ENCODE measurements around the gene EEF1AKMT3.
A peak's percentile ranks its signal among the peaks of the same experiment; 100 is the strongest.

EEF1AKMT3 gene

GRCh38 chr12:57782243-57782607 lies 9.8 kb downstream of the EEF1AKMT3 start:
- H3K4me3 ChIP-seq (ENCODE audit: low read length): no peak overlapping the region
- TF ChIP-seq, protein P1, sequence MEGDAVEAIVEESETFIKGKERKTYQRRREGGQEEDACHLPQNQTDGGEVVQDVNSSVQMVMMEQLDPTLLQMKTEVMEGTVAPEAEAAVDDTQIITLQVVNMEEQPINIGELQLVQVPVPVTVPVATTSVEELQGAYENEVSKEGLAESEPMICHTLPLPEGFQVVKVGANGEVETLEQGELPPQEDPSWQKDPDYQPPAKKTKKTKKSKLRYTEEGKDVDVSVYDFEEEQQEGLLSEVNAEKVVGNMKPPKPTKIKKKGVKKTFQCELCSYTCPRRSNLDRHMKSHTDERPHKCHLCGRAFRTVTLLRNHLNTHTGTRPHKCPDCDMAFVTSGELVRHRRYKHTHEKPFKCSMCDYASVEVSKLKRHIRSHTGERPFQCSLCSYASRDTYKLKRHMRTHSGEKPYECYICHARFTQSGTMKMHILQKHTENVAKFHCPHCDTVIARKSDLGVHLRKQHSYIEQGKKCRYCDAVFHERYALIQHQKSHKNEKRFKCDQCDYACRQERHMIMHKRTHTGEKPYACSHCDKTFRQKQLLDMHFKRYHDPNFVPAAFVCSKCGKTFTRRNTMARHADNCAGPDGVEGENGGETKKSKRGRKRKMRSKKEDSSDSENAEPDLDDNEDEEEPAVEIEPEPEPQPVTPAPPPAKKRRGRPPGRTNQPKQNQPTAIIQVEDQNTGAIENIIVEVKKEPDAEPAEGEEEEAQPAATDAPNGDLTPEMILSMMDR (conservative IDR thresholded peaks at IDR 0.05; ENCODE audit: low read length): no peak
- DNase-seq (ENCODE audit: low read depth): no peak

GRCh38 chr12:57782608-57783465 lies 10.4 kb downstream of the EEF1AKMT3 start, which contains the start of gene TSFM:
Gene TSFM, plus strand, starts transcription at chr12:57782787. Its CDS starts 15 bp downstream, at chr12:57782802.
- peak within 1 kb of the TSS; percentile 100 for H3K4me3 ChIP-seq (ENCODE audit: low read length)
- TF ChIP-seq, protein P1 (conservative IDR thresholded peaks at IDR 0.05; ENCODE audit: low read length): peak; percentile 86
- peak; percentile 93 for DNase-seq (ENCODE audit: low read depth)

- H3K4me3 ChIP-seq (ENCODE audit: low read length): peak overlapping the region; percentile 100
- no peak for DNase-seq (ENCODE audit: low read depth)
- TF ChIP-seq, protein P1 (conservative IDR thresholded peaks at IDR 0.05; ENCODE audit: low read length): no peak
Measured at GRCh38 chr12:57783466-57783801, 11.0 kb downstream of the EEF1AKMT3 start.

DNA sequence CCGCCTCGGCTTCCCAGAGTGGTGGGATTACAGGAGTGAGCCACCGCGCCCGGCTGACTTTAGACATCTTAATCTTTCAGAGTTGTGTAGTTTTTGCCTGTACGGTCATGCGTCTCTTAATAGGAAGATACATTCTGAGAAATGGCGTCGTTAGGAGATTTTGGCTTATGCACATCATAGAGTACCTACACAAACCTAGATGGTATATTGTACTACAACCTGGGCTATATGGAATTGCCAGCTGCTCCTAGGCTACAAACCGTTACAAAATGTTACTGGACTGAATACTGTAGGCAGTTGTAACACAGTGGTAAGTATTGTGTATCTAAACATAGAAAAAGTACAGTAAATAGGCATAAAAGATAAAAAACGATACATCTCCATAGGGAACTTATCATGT lies 11.4 kb downstream of the EEF1AKMT3 start:
- TF ChIP-seq, protein P1 (conservative IDR thresholded peaks at IDR 0.05; ENCODE audit: low read length): no peak
- H3K4me3 ChIP-seq (ENCODE audit: low read length): no peak overlapping the region

DNA sequence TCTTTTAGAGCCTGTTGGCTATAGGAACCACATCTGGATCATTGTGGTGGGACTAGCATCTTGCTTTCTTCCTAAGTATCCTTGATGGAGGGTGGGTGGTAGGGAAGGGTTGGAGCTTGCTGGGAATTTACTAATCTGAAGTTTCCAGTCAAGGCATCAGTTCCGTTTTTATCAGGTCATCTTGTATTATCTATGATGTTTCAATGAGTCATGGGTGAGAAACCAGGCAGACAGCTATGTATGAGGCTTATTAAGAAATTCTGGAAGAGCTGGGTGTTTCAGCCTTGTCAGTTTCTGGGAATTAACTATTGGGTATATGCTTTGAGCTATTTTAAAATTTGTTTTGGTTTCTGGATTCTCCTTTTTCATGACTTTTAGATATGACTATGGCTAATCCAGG lies 21.5 kb downstream of the EEF1AKMT3 start:
- DNase-seq (ENCODE audit: low read depth): peak; percentile 79
- TF ChIP-seq, protein P1 (conservative IDR thresholded peaks at IDR 0.05; ENCODE audit: low read length): no peak
- H3K4me3 ChIP-seq (ENCODE audit: low read length): no peak overlapping the region

More for the DNA sequence above, 11.4 kb downstream of the EEF1AKMT3 start:
- no peak for DNase-seq (ENCODE audit: low read depth)

DNA sequence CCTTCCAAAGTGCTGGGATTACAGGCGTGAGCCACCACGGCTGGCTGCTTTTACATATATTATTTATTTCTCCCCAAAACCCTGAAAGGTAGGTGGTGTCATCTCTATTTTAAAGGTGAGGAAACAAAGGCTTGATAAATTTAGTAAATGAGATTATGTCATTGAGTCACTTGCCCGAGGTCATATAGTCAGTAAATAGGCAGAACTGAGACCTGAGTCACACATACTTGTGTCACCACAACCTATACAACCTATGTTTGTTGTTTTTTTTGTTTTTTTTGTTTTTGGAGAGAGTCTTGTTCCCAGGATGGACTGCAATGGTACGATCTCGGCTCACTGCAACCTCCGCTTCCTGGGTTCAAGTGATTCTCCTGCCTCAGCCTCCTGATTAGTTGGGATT lies 22.9 kb downstream of the EEF1AKMT3 start:
- DNase-seq (ENCODE audit: low read depth): no peak
- TF ChIP-seq, protein P1 (conservative IDR thresholded peaks at IDR 0.05; ENCODE audit: low read length): no peak
- H3K4me3 ChIP-seq (ENCODE audit: low read length): no peak overlapping the region

GRCh38 chr12:57796996-57797395 lies 24.6 kb downstream of the EEF1AKMT3 start:
- TF ChIP-seq, protein P1 (conservative IDR thresholded peaks at IDR 0.05; ENCODE audit: low read length): no peak
- no peak overlapping the region for H3K4me3 ChIP-seq (ENCODE audit: low read length)
- DNase-seq (ENCODE audit: low read depth): peak; percentile 53

Data from AG10803 (cell line).